DMS153 treated with DMSO at 0.1 percent for 48 hours (cell line): Measurements from ENCODE around the gene MAPT.

ENCODE experiments used
- DNase-seq: peaks from one replicate; lab custom pipeline; 2025; ENCODE audit not compliant: unreplicated experiment; lab: John Stamatoyannopoulos, UW

The MAPT gene

DNA sequence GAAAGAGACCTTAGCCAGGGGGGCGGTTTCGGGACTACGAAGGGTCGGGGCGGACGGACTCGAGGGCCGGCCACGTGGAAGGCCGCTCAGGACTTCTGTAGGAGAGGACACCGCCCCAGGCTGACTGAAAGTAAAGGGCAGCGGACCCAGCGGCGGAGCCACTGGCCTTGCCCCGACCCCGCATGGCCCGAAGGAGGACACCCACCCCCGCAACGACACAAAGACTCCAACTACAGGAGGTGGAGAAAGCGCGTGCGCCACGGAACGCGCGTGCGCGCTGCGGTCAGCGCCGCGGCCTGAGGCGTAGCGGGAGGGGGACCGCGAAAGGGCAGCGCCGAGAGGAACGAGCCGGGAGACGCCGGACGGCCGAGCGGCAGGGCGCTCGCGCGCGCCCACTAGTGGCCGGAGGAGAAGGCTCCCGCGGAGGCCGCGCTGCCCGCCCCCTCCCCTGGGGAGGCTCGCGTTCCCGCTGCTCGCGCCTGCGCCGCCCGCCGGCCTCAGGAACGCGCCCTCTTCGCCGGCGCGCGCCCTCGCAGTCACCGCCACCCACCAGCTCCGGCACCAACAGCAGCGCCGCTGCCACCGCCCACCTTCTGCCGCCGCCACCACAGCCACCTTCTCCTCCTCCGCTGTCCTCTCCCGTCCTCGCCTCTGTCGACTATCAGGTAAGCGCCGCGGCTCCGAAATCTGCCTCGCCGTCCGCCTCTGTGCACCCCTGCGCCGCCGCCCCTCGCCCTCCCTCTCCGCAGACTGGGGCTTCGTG lies at the start of gene MAPT:
MAPT (plus strand) TSS at position 533 of the 763 bp plus-strand sequence. CDS start 67,784 bp downstream, outside the sequence.
- peak; percentile 89 for DNase-seq

- peak; percentile 20 for DNase-seq
These were observed 49.5 kb upstream of the MAPT start, which contains the start of gene SPPL2C for GRCh38 chr17:45844695-45845375. TSS of gene SPPL2C (plus strand) at chr17:45844881. CDS start at chr17:45844907, 26 bp downstream.

DNA sequence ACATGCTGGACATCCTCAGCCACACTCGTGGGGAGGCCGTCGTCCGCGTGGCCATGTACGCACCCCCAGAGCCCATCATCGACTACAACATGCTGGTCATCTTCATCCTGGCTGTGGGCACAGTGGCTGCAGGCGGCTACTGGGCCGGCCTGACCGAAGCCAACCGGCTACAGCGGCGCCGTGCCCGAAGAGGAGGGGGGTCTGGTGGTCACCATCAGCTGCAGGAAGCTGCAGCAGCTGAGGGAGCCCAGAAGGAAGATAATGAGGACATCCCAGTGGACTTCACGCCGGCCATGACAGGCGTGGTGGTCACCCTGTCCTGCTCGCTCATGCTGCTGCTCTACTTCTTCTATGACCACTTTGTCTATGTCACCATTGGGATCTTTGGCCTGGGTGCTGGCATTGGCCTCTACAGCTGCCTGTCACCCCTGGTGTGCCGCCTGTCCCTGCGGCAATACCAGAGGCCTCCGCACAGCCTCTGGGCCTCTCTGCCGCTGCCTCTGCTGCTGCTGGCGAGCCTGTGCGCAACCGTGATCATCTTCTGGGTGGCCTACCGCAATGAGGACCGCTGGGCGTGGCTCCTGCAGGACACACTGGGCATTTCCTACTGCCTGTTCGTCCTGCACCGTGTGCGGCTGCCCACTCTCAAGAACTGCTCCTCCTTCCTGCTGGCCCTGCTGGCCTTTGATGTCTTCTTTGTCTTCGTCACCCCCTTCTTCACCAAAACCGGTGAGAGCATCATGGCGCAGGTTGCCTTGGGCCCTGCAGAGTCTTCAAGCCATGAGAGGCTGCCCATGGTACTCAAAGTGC lies 48.8 kb upstream of the MAPT start:
- no peak for DNase-seq

- DNase-seq, result no peak
These were observed 48.1 kb upstream of the MAPT start for GRCh38 chr17:45846223-45846622.

GRCh38 chr17:45846646-45847045 lies 47.7 kb upstream of the MAPT start:
- DNase-seq, result no peak

DNA sequence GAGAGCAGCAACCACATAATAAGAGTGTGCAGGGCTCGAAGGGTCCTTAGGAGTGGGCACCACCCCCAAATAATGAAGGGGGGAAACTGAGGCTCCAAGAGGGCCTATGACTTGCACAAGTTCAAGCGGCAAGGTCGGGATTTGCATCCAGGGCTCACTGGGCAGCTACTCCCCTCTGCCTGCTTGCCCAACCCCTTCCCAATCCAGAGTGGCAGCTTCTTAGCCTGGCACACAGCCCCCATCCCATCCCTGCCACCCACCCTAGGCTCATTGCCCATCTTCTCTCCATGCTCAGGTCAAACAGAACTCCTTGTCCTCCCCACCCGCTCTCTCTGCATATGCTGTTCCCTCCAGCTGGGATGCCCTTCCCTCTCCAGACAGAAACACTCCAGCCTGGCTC lies 47.3 kb upstream of the MAPT start:
- no peak for DNase-seq

DNA sequence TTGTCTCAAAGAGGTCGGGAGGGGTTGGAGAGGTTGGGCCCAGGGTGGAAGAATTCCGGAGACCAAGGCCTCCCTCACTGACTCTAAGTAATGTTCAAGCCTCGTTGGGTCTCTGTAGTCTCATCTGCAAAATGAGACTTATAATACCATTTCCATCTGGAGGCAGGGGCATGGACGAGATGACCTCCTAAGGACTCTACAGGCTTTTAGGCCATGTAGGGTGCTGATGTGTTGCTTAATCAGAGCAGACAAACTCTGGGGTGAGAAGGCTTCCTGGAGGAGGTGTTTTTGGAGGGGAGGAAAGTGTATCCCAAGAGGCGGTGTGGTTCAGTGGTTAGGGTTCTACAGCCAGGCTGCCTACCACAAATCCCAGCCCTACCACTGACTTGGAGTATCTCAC lies 46.6 kb upstream of the MAPT start:
- DNase-seq, result no peak

- no peak for DNase-seq
These were observed 45.9 kb upstream of the MAPT start for GRCh38 chr17:45848405-45848804.

DNA sequence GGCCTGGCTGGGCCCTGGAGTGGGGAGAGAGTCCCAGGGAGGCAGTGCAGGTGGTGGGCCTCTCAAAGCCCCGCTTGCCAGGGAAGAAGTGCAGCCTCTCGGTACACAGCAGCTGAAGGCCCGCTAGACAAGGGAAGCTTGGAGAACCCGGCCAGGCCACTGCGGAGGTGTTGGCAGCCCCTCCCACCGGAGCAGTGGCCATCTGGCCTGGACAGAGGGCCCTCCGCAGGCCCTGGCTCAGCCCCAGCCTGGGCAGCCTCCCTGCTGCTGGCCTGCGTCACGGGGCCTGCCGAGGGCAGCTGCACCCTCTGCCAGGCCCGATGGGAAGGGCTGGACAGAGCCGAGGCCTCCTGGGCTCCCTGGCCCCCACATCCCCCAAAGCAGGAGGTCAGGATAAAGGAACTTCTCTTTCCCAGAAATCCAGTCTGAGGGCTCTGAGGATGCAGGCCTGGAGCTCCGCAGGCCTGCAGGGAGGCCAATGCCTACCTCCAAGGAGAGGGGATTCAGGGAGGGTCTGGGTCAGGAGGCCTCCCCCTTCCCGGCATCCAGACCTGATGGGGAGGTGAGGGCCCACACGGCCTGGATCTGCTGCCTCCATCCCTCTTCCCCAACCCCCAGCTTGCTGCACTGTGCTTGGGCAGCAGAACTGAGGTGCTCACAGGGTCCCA lies 45.4 kb upstream of the MAPT start:
- DNase-seq, result no peak

- no peak for DNase-seq
These were observed 44.8 kb upstream of the MAPT start for GRCh38 chr17:45849536-45849990.

GRCh38 chr17:45850011-45850410 lies 44.3 kb upstream of the MAPT start:
- DNase-seq, result no peak

- DNase-seq, result no peak
These were observed 43.9 kb upstream of the MAPT start for GRCh38 chr17:45850468-45850867.

DNA sequence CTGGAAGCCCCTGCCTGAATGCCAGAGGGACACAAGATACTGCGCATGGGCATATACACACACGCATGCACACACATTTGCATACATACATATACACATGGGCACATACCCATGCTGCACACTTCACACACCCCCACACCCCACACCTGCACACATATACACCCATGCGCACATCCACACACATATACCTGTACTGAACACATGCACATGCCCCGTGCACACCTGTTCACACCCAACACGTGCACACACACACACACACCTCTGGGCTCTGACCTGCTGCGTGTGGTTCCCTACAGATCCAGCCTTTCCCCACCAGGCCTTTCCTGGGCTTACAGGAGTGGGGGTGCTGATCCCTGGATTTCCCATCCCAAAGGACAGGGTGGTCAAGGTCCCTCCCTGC lies 43.3 kb upstream of the MAPT start:
- no peak for DNase-seq

DNA sequence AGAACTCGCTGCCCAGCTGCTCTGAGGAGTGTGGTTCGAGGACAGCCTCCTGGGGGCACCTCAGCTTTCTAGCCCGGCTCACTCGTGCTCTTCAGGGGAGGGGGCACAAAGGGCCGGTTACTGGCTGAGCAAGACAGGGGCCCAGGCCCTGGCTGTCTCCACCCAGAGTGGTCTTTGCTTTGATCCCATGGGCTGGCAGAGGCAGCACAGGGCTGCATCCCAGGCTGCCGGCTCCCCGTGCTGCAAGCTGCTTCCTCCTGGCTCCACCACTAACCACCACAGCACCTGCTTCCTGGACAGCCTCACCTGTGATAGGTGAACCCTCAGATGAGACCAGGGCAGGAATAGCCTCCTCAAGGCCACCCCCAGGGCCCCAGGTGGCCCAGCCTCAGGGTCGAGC lies 42.9 kb upstream of the MAPT start:
- DNase-seq, result peak; percentile 9

- DNase-seq, result no peak
These were observed 42.5 kb upstream of the MAPT start for GRCh38 chr17:45851873-45852272.

- peak; percentile 33 for DNase-seq
These were observed 41.6 kb upstream of the MAPT start for GRCh38 chr17:45852535-45853297.

GRCh38 chr17:45854209-45854608 lies 40.1 kb upstream of the MAPT start:
- no peak for DNase-seq

DNA sequence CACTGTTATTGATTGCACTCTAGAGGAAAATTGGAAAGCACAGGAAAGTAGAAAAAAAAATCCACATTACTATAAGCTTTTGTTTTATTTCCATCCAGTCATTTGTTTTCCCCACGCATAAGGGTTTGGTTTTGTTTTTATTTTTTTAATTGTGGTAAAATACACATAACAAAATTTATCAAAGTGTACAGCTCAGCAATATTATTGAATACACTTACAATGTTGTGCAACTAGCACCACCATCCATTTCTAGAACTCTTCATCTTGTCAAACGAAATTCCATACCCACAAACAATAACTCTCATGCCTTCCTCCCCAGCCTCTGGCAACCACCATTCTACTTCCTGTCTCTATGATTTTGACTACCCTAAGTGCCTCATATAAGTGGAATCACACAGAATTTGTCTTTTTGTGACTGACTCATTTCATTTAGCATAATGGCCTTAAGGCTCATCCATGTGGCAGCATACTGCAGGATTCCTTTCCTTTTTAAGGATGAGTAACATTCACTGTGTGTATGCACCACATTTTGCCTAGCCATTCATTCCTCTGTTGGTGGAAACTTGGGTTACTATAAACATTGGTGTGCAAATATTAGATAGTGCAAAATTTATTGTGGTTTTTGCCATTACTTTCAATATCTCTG lies 38.5 kb upstream of the MAPT start:
- DNase-seq, result no peak

- DNase-seq, result no peak
These were observed 36.2 kb upstream of the MAPT start for GRCh38 chr17:45857977-45858708.
